HG02798 (cell line): ENCODE measurements around the gene MACROD2.

Experiments used
- ATAC-seq: cut with Tn5 transposase; IDR thresholded peaks from one replicate; pipeline ENCODE4 v1.9.1; 2021; ENCODE audit warnings: mild to moderate bottlenecking; ENCODE audit not compliant: unreplicated experiment, poor library complexity

The MACROD2 gene

GRCh38 chr20:14866841-14867514 lies 871.7 kb downstream of the MACROD2 start:
- no peak for ATAC-seq

GRCh38 chr20:14877301-14878028 lies 882.1 kb downstream of the MACROD2 start:
- ATAC-seq: no peak

GRCh38 chr20:14878676-14879019 lies 883.3 kb downstream of the MACROD2 start:
- no peak for ATAC-seq

GRCh38 chr20:14879020-14879697 lies 883.8 kb downstream of the MACROD2 start:
- no peak for ATAC-seq

GRCh38 chr20:14879839-14880238 lies 884.5 kb downstream of the MACROD2 start:
- no peak for ATAC-seq

GRCh38 chr20:14881518-14881917 lies 886.2 kb downstream of the MACROD2 start:
- ATAC-seq: no peak

GRCh38 chr20:14882157-14882556 lies 886.8 kb downstream of the MACROD2 start:
- no peak for ATAC-seq

- ATAC-seq: no peak
Observed at GRCh38 chr20:14882846-14883245, 887.5 kb downstream of the MACROD2 start.

- no peak for ATAC-seq
Observed at GRCh38 chr20:14883324-14883723, 888.0 kb downstream of the MACROD2 start.

GRCh38 chr20:14885661-14886060 lies 890.3 kb downstream of the MACROD2 start:
- no peak for ATAC-seq

- ATAC-seq: no peak
Observed at GRCh38 chr20:14888134-14888533, 892.8 kb downstream of the MACROD2 start.

- no peak for ATAC-seq
Observed at GRCh38 chr20:14889496-14890255, 894.4 kb downstream of the MACROD2 start.

- no peak for ATAC-seq
Observed at GRCh38 chr20:14890713-14891112, 895.4 kb downstream of the MACROD2 start.

GRCh38 chr20:14892782-14893181 lies 897.5 kb downstream of the MACROD2 start:
- no peak for ATAC-seq

- no peak for ATAC-seq
Observed at GRCh38 chr20:14896569-14896968, 901.3 kb downstream of the MACROD2 start.

GRCh38 chr20:14897608-14898007 lies 902.3 kb downstream of the MACROD2 start:
- no peak for ATAC-seq

- peak; percentile 97 for ATAC-seq
Observed at GRCh38 chr20:14902432-14903089, 907.2 kb downstream of the MACROD2 start.

GRCh38 chr20:14906908-14907434 lies 911.7 kb downstream of the MACROD2 start:
- ATAC-seq: no peak

GRCh38 chr20:14910126-14910525 lies 914.8 kb downstream of the MACROD2 start:
- ATAC-seq: no peak
